Large intestine (tissue), 3 donors: Measurements from ENCODE around the gene CLIC2. TPM values are rescaled to one million over a fixed set of nuclear protein-coding genes. Genes with fewer than 3 reads are reported as not detected.

ENCODE experiments used
- DNase-seq, 2 donors: peaks; one replicate each; pipeline versions ENCODE4 v3.0.0 to v3.0.0-alpha.2; 2013
- H3K27ac ChIP-seq: one replicate; pipeline ENCODE4 v1.5.1; 2013; ENCODE audit warnings: low read length
- H3K27me3 ChIP-seq: 2 replicates; pipeline ENCODE4 v1.6.1; 2013; ENCODE audit warnings: low read length; ENCODE audit not compliant: control insufficient read depth, insufficient read depth
- H3K36me3 ChIP-seq: 2 replicates; pipeline ENCODE4 v1.6.1; 2013; ENCODE audit warnings: low read length; ENCODE audit not compliant: control insufficient read depth, insufficient read depth
- H3K4me1 ChIP-seq: one replicate; pipeline ENCODE4 v1.6.1; 2013; ENCODE audit warnings: low read length; ENCODE audit not compliant: control insufficient read depth, insufficient read depth
- H3K4me3 ChIP-seq: one replicate; pipeline ENCODE4 v1.5.1; 2013; ENCODE audit warnings: low read length
- H3K9me3 ChIP-seq: one replicate; pipeline ENCODE4 v1.6.1; 2013; ENCODE audit warnings: mild to moderate bottlenecking, low read depth, low read length, moderate library complexity; ENCODE audit not compliant: control insufficient read depth
- WGBS: methylation state at CpG from one replicate; pipeline ENCODE4 v1.1.5; 2013; ENCODE audit warnings: low lambda C conversion rate; ENCODE audit not compliant: insufficient coverage; 5-methylcytosine and 5-hydroxymethylcytosine counted together
- polyA plus RNA-seq: library from polyadenylated mRNA; unstranded; fragments of 120-200 nt; gene quantifications from one replicate; pipeline ENCODE4 v1.2.1, GENCODE V29; 2013

Gene CLIC2
- polyA plus RNA-seq, 1 donor = 6.0 TPM

DNA sequence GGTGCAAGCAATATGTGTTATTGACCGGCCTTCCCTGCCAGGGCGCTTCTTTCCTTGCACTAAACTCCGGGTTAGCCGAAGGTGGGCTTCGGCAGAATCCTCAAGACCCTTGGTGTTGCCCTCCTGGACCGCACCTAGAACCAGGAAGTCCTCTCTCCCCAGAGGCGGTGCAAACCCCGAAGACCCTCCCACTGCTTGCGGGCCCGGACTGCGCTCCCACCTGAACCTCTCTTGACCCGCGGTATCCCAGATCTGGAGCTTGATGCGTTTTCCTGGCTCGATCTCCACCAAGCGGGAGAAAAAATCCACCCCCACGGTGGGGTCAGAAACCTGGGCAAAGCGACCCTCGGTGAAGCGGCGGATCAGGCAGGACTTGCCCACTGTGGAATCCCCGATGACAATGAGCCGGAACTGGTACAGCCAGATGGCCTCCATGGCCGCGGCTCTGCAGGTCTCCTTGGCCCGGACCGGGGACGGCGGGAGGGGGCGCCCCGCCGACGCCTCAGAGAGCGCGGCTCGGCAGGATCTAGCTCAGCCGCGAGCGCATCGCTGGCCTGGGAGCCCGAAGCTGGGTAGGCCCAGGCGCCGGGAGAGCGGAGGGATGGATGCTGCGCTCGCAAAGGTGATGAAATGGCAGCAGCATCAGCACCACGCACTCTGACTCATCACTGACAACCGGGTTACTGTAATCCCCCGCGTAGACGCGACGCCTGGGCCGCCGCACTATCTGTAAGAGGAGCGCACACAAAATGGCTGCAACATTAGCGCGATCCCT, 70.4 kb downstream of the CLIC2 start, which contains the start of gene RAB39B:
RAB39B (minus strand) TSS at position 638 of the 775 bp plus-strand sequence; CDS start at position 435, 203 bp downstream.
- WGBS = no CpG with 5 or more reads among the region's 58 CpGs
- Histone ChIP-seq H3K4me3 (peak within 1 kb of the TSS; percentile 26), H3K36me3 (no peaks in the 10 kb centered on the region), H3K4me1 (no peaks in the 10 kb centered on the region), H3K27me3 (peaks cover 6% of the 10 kb centered on the region), H3K27ac (no peak within 1 kb of the TSS), H3K9me3 (no peaks in the 10 kb centered on the region)
- peak; percentile 10 to 36 for DNase-seq

- no peaks in the 10 kb centered on the region for H3K36me3 ChIP-seq
- WGBS = 33% methylated on average over 1 of the region's 5 CpGs
These were observed 71.3 kb downstream of the CLIC2 start for GRCh38 chrX:155262970-155263754.

GRCh38 chrX:155259752-155260151, 74.7 kb downstream of the CLIC2 start:
- WGBS = 80% methylated on average over 1 of the region's 3 CpGs
- no peaks in the 10 kb centered on the region for H3K4me1 ChIP-seq
- H3K9me3 ChIP-seq = no peaks in the 10 kb centered on the region
- DNase-seq = no peak
- H3K36me3 ChIP-seq = no peaks in the 10 kb centered on the region
- H3K4me3 ChIP-seq = no peak overlapping the region
- H3K27ac ChIP-seq = no peak overlapping the region
- peaks cover 6% of the 10 kb centered on the region for H3K27me3 ChIP-seq

More at GRCh38 chrX:155262970-155263754, 71.3 kb downstream of the CLIC2 start:
- no peaks in the 10 kb centered on the region for H3K4me1 ChIP-seq
- H3K4me3 ChIP-seq = no peak overlapping the region
- no peaks in the 10 kb centered on the region for H3K9me3 ChIP-seq
- no peak overlapping the region for H3K27ac ChIP-seq
- no peak for DNase-seq
- peaks cover 6% of the 10 kb centered on the region for H3K27me3 ChIP-seq

DNA sequence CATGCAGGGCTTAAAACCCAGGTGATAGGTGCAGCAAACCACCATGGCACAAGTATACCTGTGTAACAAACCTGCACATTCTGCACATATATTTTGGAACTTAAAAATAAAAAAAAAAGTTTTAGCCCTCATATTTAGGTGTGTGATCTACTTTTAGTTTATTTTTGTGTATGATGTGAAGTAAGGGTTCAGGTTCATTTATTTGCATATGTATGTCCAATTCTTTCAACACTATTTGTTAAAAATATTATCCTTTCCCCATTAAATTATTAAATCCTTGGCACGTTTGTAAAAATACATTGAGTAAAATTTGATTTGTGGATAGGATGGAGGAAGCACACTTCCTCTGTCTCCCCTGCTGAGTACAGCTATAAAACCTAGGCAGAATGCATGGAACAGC, 83.0 kb downstream of the CLIC2 start:
- H3K27ac ChIP-seq = no peak overlapping the region
- no CpG with 5 or more reads among the region's 1 CpG for WGBS
- DNase-seq = no peak

DNA sequence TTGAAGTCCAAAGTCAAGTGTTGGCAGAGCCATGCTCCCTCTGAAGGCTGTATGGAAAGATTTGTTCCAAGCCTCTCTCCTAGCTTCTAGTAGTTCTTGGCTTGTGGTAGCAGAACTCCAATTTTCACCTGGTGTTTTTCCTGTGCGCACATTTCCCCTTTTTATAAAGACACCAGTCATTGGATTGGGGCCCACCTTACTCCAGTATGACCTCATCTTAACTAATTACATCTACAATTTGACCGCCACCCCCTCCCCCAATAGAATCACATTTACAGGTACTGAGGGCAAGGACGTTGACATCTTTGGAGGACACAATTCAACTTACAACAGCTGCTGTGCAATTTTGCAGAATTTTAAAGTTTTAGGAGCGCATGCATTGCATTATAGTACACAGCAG, 86.9 kb downstream of the CLIC2 start:
- no peak for DNase-seq
- H3K4me3 ChIP-seq = no peak overlapping the region
- no peaks in the 10 kb centered on the region for H3K4me1 ChIP-seq
- H3K36me3 ChIP-seq = no peaks in the 10 kb centered on the region
- no peaks in the 10 kb centered on the region for H3K9me3 ChIP-seq
- H3K27me3 ChIP-seq = no peaks in the 10 kb centered on the region
- no CpG with 5 or more reads among the region's 4 CpGs for WGBS
- no peak overlapping the region for H3K27ac ChIP-seq

More for the DNA sequence above, 83.0 kb downstream of the CLIC2 start:
- H3K4me3 ChIP-seq = no peak overlapping the region
- H3K27me3 ChIP-seq = no peaks in the 10 kb centered on the region
- no peaks in the 10 kb centered on the region for H3K9me3 ChIP-seq
- no peaks in the 10 kb centered on the region for H3K36me3 ChIP-seq
- H3K4me1 ChIP-seq = no peaks in the 10 kb centered on the region

- Histone ChIP-seq H3K4me3 (no peak overlapping the region), H3K9me3 (no peaks in the 10 kb centered on the region), H3K4me1 (no peaks in the 10 kb centered on the region), H3K27ac (no peak overlapping the region), H3K36me3 (no peaks in the 10 kb centered on the region), H3K27me3 (no peaks in the 10 kb centered on the region)
- no peak for DNase-seq
- WGBS = no CpG with 5 or more reads among the region's 1 CpG
These were observed 87.7 kb downstream of the CLIC2 start for GRCh38 chrX:155246748-155247147.

DNA sequence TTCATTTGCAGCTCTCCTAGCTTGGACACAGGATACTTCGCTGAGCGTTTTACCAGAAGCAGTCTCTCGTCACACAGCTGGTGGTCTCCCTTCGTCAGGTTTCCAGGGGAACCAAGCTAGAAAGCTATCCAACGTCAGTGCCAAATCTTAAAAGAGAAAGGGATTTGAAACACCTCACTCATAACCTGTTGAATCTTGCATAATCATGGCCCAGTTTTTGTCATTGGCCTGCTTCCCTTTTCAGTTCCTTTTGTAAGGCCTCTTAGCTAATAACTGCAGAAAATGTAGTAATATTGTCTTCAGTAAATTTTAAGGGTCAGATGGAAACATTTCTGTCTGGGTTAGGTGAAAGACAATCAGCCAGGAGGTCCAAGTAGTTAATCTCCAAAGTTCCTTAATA, 92.1 kb downstream of the CLIC2 start:
- H3K9me3 ChIP-seq = no peaks in the 10 kb centered on the region
- no CpG with 5 or more reads among the region's 5 CpGs for WGBS
- no peak overlapping the region for H3K27ac ChIP-seq
- no peak overlapping the region for H3K4me3 ChIP-seq
- H3K4me1 ChIP-seq = no peaks in the 10 kb centered on the region
- DNase-seq = no peak
- H3K27me3 ChIP-seq = no peaks in the 10 kb centered on the region
- H3K36me3 ChIP-seq = peaks cover 7% of the 10 kb centered on the region

- H3K4me3 ChIP-seq = no peak overlapping the region
- H3K4me1 ChIP-seq = no peaks in the 10 kb centered on the region
- no peaks in the 10 kb centered on the region for H3K27me3 ChIP-seq
- WGBS = no CpG with 5 or more reads among the region's 5 CpGs
- no peak overlapping the region for H3K27ac ChIP-seq
- peaks cover 15% of the 10 kb centered on the region for H3K36me3 ChIP-seq
- no peaks in the 10 kb centered on the region for H3K9me3 ChIP-seq
- DNase-seq = no peak
These were observed 96.7 kb downstream of the CLIC2 start for GRCh38 chrX:155237719-155238118.

GRCh38 chrX:155235891-155236290, 98.5 kb downstream of the CLIC2 start:
- H3K4me3 ChIP-seq = no peak overlapping the region
- H3K9me3 ChIP-seq = no peaks in the 10 kb centered on the region
- H3K27ac ChIP-seq = no peak overlapping the region
- peaks cover 19% of the 10 kb centered on the region for H3K36me3 ChIP-seq
- DNase-seq = no peak
- no peaks in the 10 kb centered on the region for H3K27me3 ChIP-seq
- no peaks in the 10 kb centered on the region for H3K4me1 ChIP-seq

DNA sequence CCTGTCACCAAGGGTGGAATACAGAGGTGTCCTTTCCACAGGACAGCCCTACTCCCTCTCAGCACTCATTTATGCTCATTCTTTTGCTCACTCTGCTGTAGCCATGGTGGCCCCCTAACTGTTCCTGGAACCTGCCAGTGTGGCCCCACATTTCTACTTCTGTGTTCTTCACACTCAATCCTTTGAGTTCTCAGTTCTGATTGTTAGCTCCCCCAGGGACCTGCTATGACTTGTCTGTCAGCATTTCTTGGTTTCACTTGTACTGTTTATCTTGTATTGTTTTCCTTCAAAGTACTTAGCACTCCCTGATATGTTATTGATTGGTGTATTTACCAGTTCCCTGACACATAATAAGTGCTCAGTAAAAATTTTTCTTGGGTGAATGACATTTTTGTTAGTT, 103.3 kb downstream of the CLIC2 start:
- H3K4me3 ChIP-seq = no peak overlapping the region
- H3K27ac ChIP-seq = no peak overlapping the region
- H3K4me1 ChIP-seq = no peaks in the 10 kb centered on the region
- H3K27me3 ChIP-seq = no peaks in the 10 kb centered on the region
- no peaks in the 10 kb centered on the region for H3K9me3 ChIP-seq
- peaks cover 15% of the 10 kb centered on the region for H3K36me3 ChIP-seq
- DNase-seq = no peak
